ENCODE results near the gene CTR9.

CTR9 gene

DNA sequence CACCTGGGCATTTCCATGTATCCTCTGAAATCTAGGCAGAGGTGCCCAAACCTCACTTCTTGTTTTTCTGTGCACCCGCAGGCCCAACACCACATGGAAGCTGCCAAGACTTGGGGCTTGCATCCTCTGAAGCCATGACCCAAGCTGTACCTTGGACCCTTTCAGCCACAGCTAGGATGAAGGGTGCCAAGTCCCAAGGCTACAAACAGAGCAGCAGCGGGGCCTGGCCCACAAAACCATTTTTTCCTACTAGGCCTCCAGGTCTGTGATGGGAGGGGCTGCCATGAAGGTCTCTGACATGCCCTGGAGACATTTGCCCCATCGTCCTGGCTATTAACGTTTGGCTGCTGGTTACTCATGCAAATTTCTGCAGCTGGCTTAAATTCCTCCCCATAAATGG lies 78.1 kb downstream of the CTR9 start:
- DNase-seq = no peak

Measured in SW 1271 (cell line).